Heart right ventricle (tissue), 16 donors: ENCODE measurements around the gene QKI. TPM values are rescaled to one million over a fixed set of nuclear protein-coding genes. Genes with fewer than 3 reads are reported as not detected.

Source experiments
- ATAC-seq, 8 donors: fragments of 200-7000 bp; cut with Tn5 transposase; one replicate each; pipeline ENCODE4 v1.9.1; 2020; ENCODE audit warnings: mild to moderate bottlenecking in 8 of 8, moderate library complexity in 8 of 8, moderate number of reproducible peaks in 1 of 8
- DNase-seq, 2 donors: peaks; one replicate each; pipeline ENCODE4 v3.0.0-alpha.2; 2020
- H3K27ac ChIP-seq, 10 donors: fragments of 200-600 bp; sonication (generic) in 2 of 10; one replicate each; pipeline versions ENCODE4 v1.5.0 to v1.8.0; 2020 to 2022; ENCODE audit warnings: mild to moderate bottlenecking in 3 of 10
- H3K27me3 ChIP-seq, 7 donors: fragments of 200-600 bp; one replicate each; pipeline ENCODE4 v1.8.0; 2021 to 2022; ENCODE audit warnings: mild to moderate bottlenecking in 2 of 7
- H3K36me3 ChIP-seq, 9 donors: fragments of 200-600 bp; sonication (generic) in 1 of 9; one replicate each; pipeline versions ENCODE4 v1.5.0 to v1.8.0; 2020 to 2022; ENCODE audit warnings: mild to moderate bottlenecking in 2 of 9
- H3K4me1 ChIP-seq, 9 donors: fragments of 200-600 bp; sonication (generic) in 1 of 9; one replicate each; pipeline versions ENCODE4 v1.5.0 to v1.8.0; 2020 to 2022; ENCODE audit warnings: mild to moderate bottlenecking in 4 of 9
- H3K4me3 ChIP-seq, 10 donors: fragments of 200-600 bp; sonication (generic) in 2 of 10; one replicate each; pipeline versions ENCODE4 v1.5.0 to v1.8.0; 2020 to 2022; ENCODE audit warnings: mild to moderate bottlenecking in 7 of 10, moderate library complexity in 2 of 10
- H3K9me3 ChIP-seq, 11 donors: fragments of 200-600 bp in 10 of 11; sonication (generic) in 2 of 11; one replicate each; pipeline versions ENCODE4 v1.5.0 to v1.8.0; 2013 to 2022; ENCODE audit warnings: mild to moderate bottlenecking in 2 of 11, control low read depth in 1 of 11, moderate library complexity in 1 of 11
- CTCF ChIP-seq, 9 donors: fragments of 200-600 bp; sonication (generic) in 2 of 9; IDR thresholded peaks; one replicate each; pipeline versions ENCODE4 v1.5.0 to v1.8.0; 2021 to 2022; ENCODE audit warnings: antibody characterized with exemption in 9 of 9, mild to moderate bottlenecking in 5 of 9, moderate library complexity in 1 of 9
- WGBS, 2 donors: extraction: QIAGEN DNeasy Blood & Tissue Kit; methylation state at CpG; one replicate each; pipeline ENCODE4 v1.1.7; 2013; ENCODE audit warnings: inconsistent platforms in 1 of 2; 5-methylcytosine and 5-hydroxymethylcytosine counted together
- intact Hi-C, 10 donors: fragments of 100-400 bp; cut with DNase I; formaldehyde crosslinking; loops; one replicate each; pipeline versions ENCODE4 v1.11.1 to v1.14.2; 2022
- polyA plus RNA-seq, 2 donors: library from polyadenylated mRNA; stranded (reverse); fragments of 200-250 nt; gene quantifications; one replicate each; pipeline ENCODE4 v1.2.3, GENCODE V29; 2013
- total RNA-seq, 10 donors: library from RNA; stranded (reverse); fragmentation: NEBNext Ultra II Directional in 3 of 10; extraction: Animal tissue kit (Norgen Biotek cat#: 25700) in 3 of 10; gene quantifications; one replicate each; pipeline versions ENCODE4 v1.2.1 to v1.2.4, GENCODE V29; 2021 to 2023
- donor health status: Arrhythmogenic right ventricular cardiomyopathy.
- donor health status: ischemic (EF 13 %, LVEDD 7.1; RV severe dilation, severe dysfunction).
- donor health status: healthy with polysubstance abuse.
- donor health status: DM: no; HTN: yes; CAD: no.
- donor health status: DM: no; HTN: no; CAD: no.
- donor health status: ischemic (EF 25% LVEDD 6.9; RV normal size, moderate dysfunction).
- donor health status: ischemic (EF 25% LVEDD 5.7; RV mildly dilated, moderate dysfunction).
- donor health status: healthy.
- donor health status: DM: yes; HTN: yes; CAD: no.
- donor health status: Ischemic cardiomyopathy.
- donor health status: ischemic (EF 35%, LVEDD 5.7; RV mildly dilated, moderate dysfunction).
- donor health status: nonischemic (EF 11% LVEDD 7.7; RV severe dilation, severe dysfunction).
- donor health status: DM: yes; HTN: yes; CAD: no.
- donor health status: PGD.
- donor health status: ischemic (EF 29% LVEDD 5.4; RV normal size, mild dysfunction).
- donor health status: nonischemic (EF 23%, LVEDD 6.1; RV moderate dilation, normal function).

QKI gene
- total and polyA plus RNA-seq, 12 donors = 74.7 to 551 (median 493) TPM

- Histone ChIP-seq H3K9me3 (no peaks in the 10 kb centered on the region), H3K27me3 (no peaks in the 10 kb centered on the region), H3K27ac (peak overlapping the region; percentile 98 to 100 (median 99)), H3K4me1 (peaks cover 0 to 58% (median 33%) of the 10 kb centered on the region in 9 donors), H3K4me3 (peak overlapping the region; percentile 76 to 93 (median 89)), H3K36me3 (peaks cover 0 to under 1% (median 0%) of the 10 kb centered on the region in 9 donors)
- WGBS, 2 donors = 1 to 2% methylated on average over 11 of the region's 11 CpGs
- ATAC-seq (peak in 4 of 8 donors; percentile 25 to 30 (median 29)), DNase-seq (peak in 1 of 2 donors; percentile 77)
- intact Hi-C loops = loop anchor here in 9 of 10 donors (1.0 to 10.0 kb wide), 14 partner anchors 79 to 1508 kb away; no protein-coding TSS in a partner anchor
- peak in 8 of 9 donors; percentile 47 to 83 (median 70) for TF ChIP-seq CTCF (IDR thresholded peaks at IDR 0.05)
These were observed 2.2 kb downstream of the QKI start for GRCh38 chr6:163416557-163417253.

- Histone ChIP-seq H3K4me3 (peak overlapping the region; percentile 1 to 93 (median 89)), H3K27ac (peak overlapping the region; percentile 67 to 100 (median 99)), H3K36me3 (peaks cover 0 to 5% (median 0%) of the 10 kb centered on the region in 9 donors), H3K4me1 (peaks cover 3 to 58% (median 33%) of the 10 kb centered on the region in 9 donors), H3K27me3 (no peaks in the 10 kb centered on the region), H3K9me3 (no peaks in the 10 kb centered on the region)
- intact Hi-C loops = loop anchor here in 9 of 10 donors (2.0 to 10.0 kb wide), 13 partner anchors 80 to 1507 kb away; no protein-coding TSS in a partner anchor
- TF ChIP-seq CTCF (IDR thresholded peaks at IDR 0.05) = no peak
- ATAC-seq = no peak
- DNase-seq = no peak
- WGBS, 2 donors = 5 to 6% methylated on average over 4 of the region's 4 CpGs
These were observed 3.1 kb downstream of the QKI start for GRCh38 chr6:163417595-163417994.

- Histone ChIP-seq H3K27ac (peak overlapping the region; percentile 67 to 100 (median 99)), H3K36me3 (peaks cover 0 to 5% (median 0%) of the 10 kb centered on the region in 9 donors), H3K27me3 (no peaks in the 10 kb centered on the region), H3K4me1 (peaks cover 3 to 66% (median 41%) of the 10 kb centered on the region in 9 donors), H3K9me3 (no peaks in the 10 kb centered on the region), H3K4me3 (peak overlapping the region in 9 of 10 donors; percentile 77 to 93 (median 89))
- 9 to 11% methylated on average over 5 of the region's 5 CpGs for WGBS, 2 donors
- intact Hi-C loops = loop anchor here in 9 of 10 donors (2.0 to 10.0 kb wide), 13 partner anchors 81 to 1506 kb away; no protein-coding TSS in a partner anchor
- no peak for DNase-seq
- no peak for ATAC-seq
- TF ChIP-seq CTCF (IDR thresholded peaks at IDR 0.05) = no peak
These were observed 4.0 kb downstream of the QKI start for GRCh38 chr6:163418311-163419029.
